Measurements from ENCODE around the gene SLC2A11.
"Not testable (repeated sequence)": the region's sequence is repeated elsewhere in the genome, so short reads cannot be mapped to it uniquely, and the experiment has no call there.

SLC2A11 gene

GRCh38 chr22:23846081-23846469, 11.6 kb upstream of the SLC2A11 start:
- Histone ChIP-seq H3K27me3 (ENCODE audit: control insufficient read depth in 5 of 5, insufficient read depth in 4 of 5, low read length in 5 of 5) (no peaks in the 10 kb centered on the region), H3K4me1 (ENCODE audit: control insufficient read depth in 5 of 5, insufficient read depth in 5 of 5, low read length in 5 of 5) (peaks cover 1 to 45% (median 38%) of the 10 kb centered on the region in 5 donors), H3K4me3 (ENCODE audit: low read depth in 1 of 5, low read length in 5 of 5) (no peak overlapping the region), H3K9me3 (ENCODE audit: control insufficient read depth in 5 of 5, low read length in 5 of 5) (no peaks in the 10 kb centered on the region), H3K9ac (ENCODE audit: low read length in 5 of 5) (peak overlapping the region in 3 of 5 donors; percentile 2 to 30 (median 26)), H3K27ac (ENCODE audit: low read depth, low read length) (no peak overlapping the region), H3K36me3 (ENCODE audit: control insufficient read depth in 5 of 5, insufficient read depth in 5 of 5, low read length in 5 of 5) (no peaks in the 10 kb centered on the region)

GRCh38 chr22:23847310-23847920, 10.3 kb upstream of the SLC2A11 start:
- Histone ChIP-seq H3K4me1 (ENCODE audit: control insufficient read depth in 5 of 5, insufficient read depth in 5 of 5, low read length in 5 of 5) (peaks cover 1 to 45% (median 38%) of the 10 kb centered on the region in 5 donors), H3K9ac (ENCODE audit: low read length in 5 of 5) (no peak overlapping the region), H3K36me3 (ENCODE audit: control insufficient read depth in 5 of 5, insufficient read depth in 5 of 5, low read length in 5 of 5) (no peaks in the 10 kb centered on the region), H3K27me3 (ENCODE audit: control insufficient read depth in 5 of 5, insufficient read depth in 4 of 5, low read length in 5 of 5) (no peaks in the 10 kb centered on the region), H3K4me3 (ENCODE audit: low read depth in 1 of 5, low read length in 5 of 5) (no peak overlapping the region), H3K27ac (ENCODE audit: low read depth, low read length) (no peak overlapping the region), H3K9me3 (ENCODE audit: control insufficient read depth in 5 of 5, low read length in 5 of 5) (no peaks in the 10 kb centered on the region)

GRCh38 chr22:23847991-23848864, 9.4 kb upstream of the SLC2A11 start:
- no peaks in the 10 kb centered on the region for H3K27me3 ChIP-seq (ENCODE audit: control insufficient read depth in 5 of 5, insufficient read depth in 4 of 5, low read length in 5 of 5)
- no peak overlapping the region for H3K27ac ChIP-seq (ENCODE audit: low read depth, low read length)
- peaks cover 1 to 42% (median 38%) of the 10 kb centered on the region in 5 donors for H3K4me1 ChIP-seq (ENCODE audit: control insufficient read depth in 5 of 5, insufficient read depth in 5 of 5, low read length in 5 of 5)

GRCh38 chr22:23849009-23850006, 8.4 kb upstream of the SLC2A11 start:
- H3K9ac ChIP-seq (ENCODE audit: low read length in 5 of 5): peak overlapping the region in 1 of 5 donors; percentile 45

More at GRCh38 chr22:23847991-23848864, 9.4 kb upstream of the SLC2A11 start:
- Histone ChIP-seq H3K4me3 (ENCODE audit: low read depth in 1 of 5, low read length in 5 of 5) (no peak overlapping the region), H3K36me3 (ENCODE audit: control insufficient read depth in 5 of 5, insufficient read depth in 5 of 5, low read length in 5 of 5) (no peaks in the 10 kb centered on the region), H3K9me3 (ENCODE audit: control insufficient read depth in 5 of 5, low read length in 5 of 5) (no peaks in the 10 kb centered on the region), H3K9ac (ENCODE audit: low read length in 5 of 5) (no peak overlapping the region)

GRCh38 chr22:23850136-23850611, 7.5 kb upstream of the SLC2A11 start:
- H3K9ac ChIP-seq (ENCODE audit: low read length in 5 of 5): no peak overlapping the region
- H3K4me1 ChIP-seq (ENCODE audit: control insufficient read depth in 5 of 5, insufficient read depth in 5 of 5, low read length in 5 of 5): peaks cover 1 to 31% (median 26%) of the 10 kb centered on the region in 5 donors
- H3K9me3 ChIP-seq (ENCODE audit: control insufficient read depth in 5 of 5, low read length in 5 of 5): no peaks in the 10 kb centered on the region
- H3K36me3 ChIP-seq (ENCODE audit: control insufficient read depth in 5 of 5, insufficient read depth in 5 of 5, low read length in 5 of 5): no peaks in the 10 kb centered on the region
- H3K27ac ChIP-seq (ENCODE audit: low read depth, low read length): no peak overlapping the region
- no peak overlapping the region for H3K4me3 ChIP-seq (ENCODE audit: low read depth in 1 of 5, low read length in 5 of 5)
- H3K27me3 ChIP-seq (ENCODE audit: control insufficient read depth in 5 of 5, insufficient read depth in 4 of 5, low read length in 5 of 5): no peaks in the 10 kb centered on the region

More at GRCh38 chr22:23849009-23850006, 8.4 kb upstream of the SLC2A11 start:
- H3K36me3 ChIP-seq (ENCODE audit: control insufficient read depth in 5 of 5, insufficient read depth in 5 of 5, low read length in 5 of 5): no peaks in the 10 kb centered on the region
- H3K4me3 ChIP-seq (ENCODE audit: low read depth in 1 of 5, low read length in 5 of 5): peak overlapping the region in 3 of 5 donors; percentile 22 to 47 (median 42)
- no peaks in the 10 kb centered on the region for H3K9me3 ChIP-seq (ENCODE audit: control insufficient read depth in 5 of 5, low read length in 5 of 5)
- no peaks in the 10 kb centered on the region for H3K27me3 ChIP-seq (ENCODE audit: control insufficient read depth in 5 of 5, insufficient read depth in 4 of 5, low read length in 5 of 5)
- no peak overlapping the region for H3K27ac ChIP-seq (ENCODE audit: low read depth, low read length)
- H3K4me1 ChIP-seq (ENCODE audit: control insufficient read depth in 5 of 5, insufficient read depth in 5 of 5, low read length in 5 of 5): peaks cover 1 to 40% (median 35%) of the 10 kb centered on the region in 5 donors

- H3K27me3 ChIP-seq (ENCODE audit: control insufficient read depth in 5 of 5, insufficient read depth in 4 of 5, low read length in 5 of 5): no peaks in the 10 kb centered on the region
- peak overlapping the region; percentile 71 to 85 (median 83) for H3K4me3 ChIP-seq (ENCODE audit: low read depth in 1 of 5, low read length in 5 of 5)
- peak overlapping the region in 4 of 5 donors; percentile 60 to 95 (median 77) for H3K9ac ChIP-seq (ENCODE audit: low read length in 5 of 5)
- H3K4me1 ChIP-seq (ENCODE audit: control insufficient read depth in 5 of 5, insufficient read depth in 5 of 5, low read length in 5 of 5): peaks cover 2 to 22% (median 20%) of the 10 kb centered on the region in 5 donors
- peak overlapping the region; percentile 67 for H3K27ac ChIP-seq (ENCODE audit: low read depth, low read length)
- H3K36me3 ChIP-seq (ENCODE audit: control insufficient read depth in 5 of 5, insufficient read depth in 5 of 5, low read length in 5 of 5): no peaks in the 10 kb centered on the region
- H3K9me3 ChIP-seq (ENCODE audit: control insufficient read depth in 5 of 5, low read length in 5 of 5): no peaks in the 10 kb centered on the region
These were observed 712 bp upstream of the SLC2A11 start for GRCh38 chr22:23856721-23857605.

GRCh38 chr22:23858484-23858815, 775 bp downstream of the SLC2A11 start:
- Histone ChIP-seq H3K27me3 (ENCODE audit: control insufficient read depth in 5 of 5, insufficient read depth in 4 of 5, low read length in 5 of 5) (no peaks in the 10 kb centered on the region), H3K36me3 (ENCODE audit: control insufficient read depth in 5 of 5, insufficient read depth in 5 of 5, low read length in 5 of 5) (peaks cover 0 to 8% (median 0%) of the 10 kb centered on the region in 5 donors), H3K9ac (ENCODE audit: low read length in 5 of 5) (peak overlapping the region in 4 of 5 donors; percentile 72 to 91 (median 84)), H3K9me3 (ENCODE audit: control insufficient read depth in 5 of 5, low read length in 5 of 5) (no peaks in the 10 kb centered on the region), H3K4me1 (ENCODE audit: control insufficient read depth in 5 of 5, insufficient read depth in 5 of 5, low read length in 5 of 5) (peaks cover 2 to 22% (median 20%) of the 10 kb centered on the region in 5 donors), H3K4me3 (ENCODE audit: low read depth in 1 of 5, low read length in 5 of 5) (peak overlapping the region; percentile 71 to 93 (median 84)), H3K27ac (ENCODE audit: low read depth, low read length) (no peak overlapping the region)

GRCh38 chr22:23859201-23859600, 1.5 kb downstream of the SLC2A11 start:
- H3K27ac ChIP-seq (ENCODE audit: low read depth, low read length): no peak overlapping the region
- H3K4me3 ChIP-seq (ENCODE audit: low read depth in 1 of 5, low read length in 5 of 5): no peak overlapping the region
- H3K9ac ChIP-seq (ENCODE audit: low read length in 5 of 5): no peak overlapping the region
- H3K27me3 ChIP-seq (ENCODE audit: control insufficient read depth in 5 of 5, insufficient read depth in 4 of 5, low read length in 5 of 5): no peaks in the 10 kb centered on the region
- no peaks in the 10 kb centered on the region for H3K9me3 ChIP-seq (ENCODE audit: control insufficient read depth in 5 of 5, low read length in 5 of 5)
- peaks cover 0 to 8% (median 0%) of the 10 kb centered on the region in 5 donors for H3K36me3 ChIP-seq (ENCODE audit: control insufficient read depth in 5 of 5, insufficient read depth in 5 of 5, low read length in 5 of 5)
- H3K4me1 ChIP-seq (ENCODE audit: control insufficient read depth in 5 of 5, insufficient read depth in 5 of 5, low read length in 5 of 5): peaks cover 2 to 22% (median 20%) of the 10 kb centered on the region in 5 donors

GRCh38 chr22:23860187-23860586, 2.5 kb downstream of the SLC2A11 start:
- H3K27ac ChIP-seq (ENCODE audit: low read depth, low read length); H3K27me3 ChIP-seq (ENCODE audit: control insufficient read depth in 5 of 5, insufficient read depth in 4 of 5, low read length in 5 of 5); H3K36me3 ChIP-seq (ENCODE audit: control insufficient read depth in 5 of 5, insufficient read depth in 5 of 5, low read length in 5 of 5); H3K9ac ChIP-seq (ENCODE audit: low read length in 5 of 5); H3K4me3 ChIP-seq (ENCODE audit: low read depth in 1 of 5, low read length in 5 of 5); H3K9me3 ChIP-seq (ENCODE audit: control insufficient read depth in 5 of 5, low read length in 5 of 5): not testable (repeated sequence)
- H3K4me1 ChIP-seq (ENCODE audit: control insufficient read depth in 5 of 5, insufficient read depth in 5 of 5, low read length in 5 of 5): peaks cover 2 to 22% (median 20%) of the 10 kb centered on the region in 5 donors
